Right renal pelvis (tissue), 4 donors: Measurements from ENCODE around the gene MACROD2. TPM values are rescaled to one million over a fixed set of nuclear protein-coding genes. Genes with fewer than 3 reads are reported as not detected.

Experiments
- DNase-seq, 4 donors: peaks; one replicate each; pipeline ENCODE4 v3.0.0-alpha.2; 2013; ENCODE audit warnings: low read depth in 4 of 4, low spot score in 3 of 4, missing footprints in 1 of 4
- polyA plus RNA-seq, 4 donors: library from polyadenylated mRNA; unstranded; fragments of 120-200 nt; gene quantifications; one replicate each; pipeline ENCODE4 v1.2.1, GENCODE V29; 2013; ENCODE audit not compliant: insufficient read length in 4 of 4

MACROD2 gene
- polyA plus RNA-seq, 4 donors, result 12.4 to 14.4 (median 13.6) TPM

- DNase-seq, result no peak
These were observed 571.2 kb downstream of the MACROD2 start for GRCh38 chr20:14566505-14566904.

- DNase-seq, result no peak
These were observed 572.9 kb downstream of the MACROD2 start for GRCh38 chr20:14568225-14568624.

GRCh38 chr20:14568701-14569100, 573.4 kb downstream of the MACROD2 start:
- no peak for DNase-seq

GRCh38 chr20:14569641-14570040, 574.3 kb downstream of the MACROD2 start:
- no peak for DNase-seq

GRCh38 chr20:14570811-14571210, 575.5 kb downstream of the MACROD2 start:
- no peak for DNase-seq

- DNase-seq, result no peak
These were observed 578.4 kb downstream of the MACROD2 start for GRCh38 chr20:14573676-14574075.

GRCh38 chr20:14576196-14576877, 581.0 kb downstream of the MACROD2 start:
- DNase-seq, result no peak

GRCh38 chr20:14580418-14581074, 585.2 kb downstream of the MACROD2 start:
- DNase-seq, result no peak

- no peak for DNase-seq
These were observed 586.4 kb downstream of the MACROD2 start for GRCh38 chr20:14581731-14582130.

GRCh38 chr20:14582855-14583254, 587.5 kb downstream of the MACROD2 start:
- no peak for DNase-seq

- no peak for DNase-seq
These were observed 588.1 kb downstream of the MACROD2 start for GRCh38 chr20:14583413-14583812.

- no peak for DNase-seq
These were observed 594.1 kb downstream of the MACROD2 start for GRCh38 chr20:14589383-14589782.

- DNase-seq, result no peak
These were observed 599.7 kb downstream of the MACROD2 start for GRCh38 chr20:14595051-14595450.

GRCh38 chr20:14597206-14597715, 601.9 kb downstream of the MACROD2 start:
- DNase-seq, result no peak

- DNase-seq, result no peak
These were observed 604.3 kb downstream of the MACROD2 start for GRCh38 chr20:14599613-14600012.

- DNase-seq, result no peak
These were observed 605.2 kb downstream of the MACROD2 start for GRCh38 chr20:14600527-14600926.

GRCh38 chr20:14604143-14604542, 608.8 kb downstream of the MACROD2 start:
- no peak for DNase-seq

- no peak for DNase-seq
These were observed 614.3 kb downstream of the MACROD2 start for GRCh38 chr20:14609328-14610221.

GRCh38 chr20:14611479-14611878, 616.2 kb downstream of the MACROD2 start:
- no peak for DNase-seq

GRCh38 chr20:14612391-14612790, 617.1 kb downstream of the MACROD2 start:
- DNase-seq, result no peak

GRCh38 chr20:14616003-14616402, 620.7 kb downstream of the MACROD2 start:
- DNase-seq, result no peak
